Activated T-cell treated with anti-CD3 and anti-CD28 coated beads, Interleukin-2, amount 50 U/mL, for 4 hours (primary cell): Measurements from ENCODE around the gene ATF6B. TPM values are rescaled to one million over a fixed set of nuclear protein-coding genes. Genes with fewer than 3 reads are reported as not detected.
A peak's percentile ranks its signal among the peaks of the same experiment; 100 is the strongest.

ENCODE experiments used
- ATAC-seq, 2 donors: fragments of 200-7000 bp; cut with Tn5 transposase; one replicate each; pipeline ENCODE4 v1.10.0; 2021
- DNase-seq: peaks from one replicate; pipeline ENCODE4 v3.0.0-alpha.2; 2020
- H3K27me3 Mint-ChIP-seq: one replicate; pipeline ENCODE4 v1.8.0; 2021; ENCODE audit warnings: low read depth, mixed read lengths
- H3K36me3 Mint-ChIP-seq: one replicate; pipeline ENCODE4 v1.8.0; 2022; ENCODE audit warnings: mixed read lengths; ENCODE audit not compliant: insufficient read depth
- H3K4me1 Mint-ChIP-seq: one replicate; pipeline ENCODE4 v1.8.0; 2021; ENCODE audit warnings: low read depth, mixed read lengths
- H3K4me3 Mint-ChIP-seq: one replicate; pipeline ENCODE4 v1.8.0; 2021; ENCODE audit warnings: mild to moderate bottlenecking, moderate library complexity, mixed read lengths
- H3K9me3 Mint-ChIP-seq: one replicate; pipeline ENCODE4 v1.8.0; 2021; ENCODE audit warnings: mixed read lengths
- total RNA-seq, 3 donors: library from RNA; stranded (reverse); gene quantifications; one replicate each; pipeline ENCODE4 v1.2.1, GENCODE V29; 2021

The ATF6B gene
- total RNA-seq, 3 donors from 2014 or later, result 65.2 to 75.2 (median 67.2) TPM

DNA sequence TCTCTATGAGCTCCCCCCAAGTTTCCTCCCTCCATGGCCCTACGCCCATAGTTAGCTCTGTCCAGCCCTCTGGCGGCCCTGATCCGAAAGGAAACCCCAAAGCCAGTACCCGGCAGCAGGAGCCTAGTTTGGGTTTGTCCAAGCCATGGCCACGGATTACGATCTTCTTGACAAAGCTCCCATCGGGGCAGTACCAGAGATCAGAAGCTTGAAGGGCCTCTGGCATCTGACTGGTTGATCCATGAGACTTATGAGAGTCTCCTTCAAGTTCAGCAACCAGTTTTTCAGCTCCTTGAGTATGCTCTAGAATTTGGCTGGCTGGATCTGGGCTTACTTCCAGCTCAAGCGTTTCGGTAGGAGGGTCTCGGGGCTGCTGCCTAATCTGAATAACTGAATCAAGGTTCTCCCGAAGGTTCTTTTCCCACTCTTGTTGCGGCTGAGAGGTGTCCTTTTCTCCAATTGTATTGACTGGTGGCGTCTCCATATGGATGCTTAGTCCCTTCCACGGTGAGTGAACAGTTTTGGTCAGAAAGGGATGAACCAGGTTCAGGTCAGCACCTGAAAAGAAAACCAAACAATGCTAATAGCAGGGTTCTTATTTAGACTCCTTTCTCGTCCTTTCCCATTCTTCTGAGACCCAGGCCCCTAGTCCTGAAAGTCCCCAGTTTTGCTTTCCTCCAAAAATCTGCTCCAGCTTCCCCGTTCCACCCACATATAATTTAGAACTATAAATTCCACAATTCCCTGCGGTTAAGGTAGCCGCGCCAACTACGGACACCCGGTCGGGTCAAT is 1.4 kb upstream of the ATF6B start:
- Mint-ChIP-seq H3K36me3 (peaks cover 14% of the 10 kb centered on the region), H3K4me1 (peaks cover 43% of the 10 kb centered on the region), H3K4me3 (peak overlapping the region; percentile 92)

DNA sequence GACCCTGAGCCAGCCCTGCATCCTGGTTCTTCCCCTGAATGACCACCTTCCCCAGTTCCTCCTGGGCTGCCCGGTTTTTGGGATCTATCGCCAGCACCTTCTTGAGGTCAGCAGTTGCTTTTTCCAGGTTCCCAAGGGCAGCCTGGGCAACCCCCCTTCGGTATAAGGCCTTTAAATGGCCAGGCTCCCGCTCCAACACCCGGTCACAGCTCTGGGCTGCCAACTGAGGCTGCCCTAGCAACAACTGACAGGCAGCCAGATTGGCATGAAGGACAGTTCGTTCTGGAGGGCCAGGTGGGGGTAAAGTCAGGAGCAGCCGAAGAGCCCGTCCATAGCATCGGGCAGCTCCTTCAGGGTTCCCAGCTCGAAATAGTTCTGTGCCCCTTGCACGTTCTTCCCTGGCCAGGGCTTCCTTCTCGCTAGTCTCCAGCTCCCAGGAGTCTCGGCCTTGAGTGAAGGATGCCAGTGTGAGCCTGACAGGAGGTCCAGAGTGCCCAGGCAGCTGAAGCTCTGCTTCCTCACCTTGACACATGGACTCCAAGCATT is 778 bp upstream of the ATF6B start:
- H3K4me1 Mint-ChIP-seq, result peaks cover 48% of the 10 kb centered on the region
- no peaks in the 10 kb centered on the region for H3K9me3 Mint-ChIP-seq
- ATAC-seq (no peak), DNase-seq (no peak)
- H3K4me3 Mint-ChIP-seq, result peak overlapping the region; percentile 99
- H3K27me3 Mint-ChIP-seq, result no peaks in the 10 kb centered on the region
- H3K36me3 Mint-ChIP-seq, result peaks cover 20% of the 10 kb centered on the region

More for the DNA sequence above, 1.4 kb upstream of the ATF6B start:
- ATAC-seq (no peak), DNase-seq (no peak)
- no peaks in the 10 kb centered on the region for H3K9me3 Mint-ChIP-seq
- H3K27me3 Mint-ChIP-seq, result no peaks in the 10 kb centered on the region

DNA sequence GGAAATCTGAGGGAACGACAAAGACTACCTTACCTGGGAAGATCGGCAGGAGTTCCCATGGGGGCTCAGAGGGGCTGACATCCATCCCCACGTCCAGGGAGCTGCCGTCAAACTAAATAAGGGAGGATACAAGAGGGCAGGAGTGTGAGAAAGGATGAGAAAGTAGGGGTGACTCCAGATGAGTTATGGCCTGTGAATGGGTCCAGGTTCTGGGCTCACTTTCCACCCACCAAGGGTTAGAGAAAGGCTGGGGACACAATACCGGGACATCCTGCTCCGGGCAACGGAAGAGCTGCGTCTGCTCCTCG is 683 bp downstream of the ATF6B start:
- H3K4me3 Mint-ChIP-seq, result peak overlapping the region; percentile 99
- no peaks in the 10 kb centered on the region for H3K9me3 Mint-ChIP-seq
- DNase-seq, result no peak
- peaks cover 50% of the 10 kb centered on the region for H3K4me1 Mint-ChIP-seq
- no peak for ATAC-seq
- no peaks in the 10 kb centered on the region for H3K27me3 Mint-ChIP-seq
- H3K36me3 Mint-ChIP-seq, result peaks cover 28% of the 10 kb centered on the region

DNA sequence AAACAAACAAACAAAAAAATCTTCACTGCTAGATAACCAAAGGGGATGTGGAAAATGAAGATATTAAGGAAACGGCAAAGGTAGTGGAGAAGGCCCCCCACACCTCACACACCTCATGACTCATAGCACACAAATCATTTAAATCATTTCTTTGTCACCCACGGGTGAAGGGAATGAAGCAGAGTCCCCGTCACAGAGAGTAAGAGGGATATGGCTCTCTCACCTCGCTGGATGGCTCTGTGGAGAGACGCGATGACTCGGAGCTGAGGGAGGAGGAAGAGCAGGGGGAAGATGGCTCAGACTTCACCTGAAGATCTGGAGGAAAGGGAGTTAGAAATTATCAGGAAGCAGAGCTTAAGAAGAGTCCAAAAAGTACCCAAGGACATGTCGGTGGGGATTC is 1.2 kb downstream of the ATF6B start:
- no peaks in the 10 kb centered on the region for H3K9me3 Mint-ChIP-seq
- H3K36me3 Mint-ChIP-seq, result peaks cover 31% of the 10 kb centered on the region
- DNase-seq (no peak), ATAC-seq (no peak)
- no peaks in the 10 kb centered on the region for H3K27me3 Mint-ChIP-seq
- H3K4me3 Mint-ChIP-seq, result peak overlapping the region; percentile 99
- peaks cover 50% of the 10 kb centered on the region for H3K4me1 Mint-ChIP-seq

DNA sequence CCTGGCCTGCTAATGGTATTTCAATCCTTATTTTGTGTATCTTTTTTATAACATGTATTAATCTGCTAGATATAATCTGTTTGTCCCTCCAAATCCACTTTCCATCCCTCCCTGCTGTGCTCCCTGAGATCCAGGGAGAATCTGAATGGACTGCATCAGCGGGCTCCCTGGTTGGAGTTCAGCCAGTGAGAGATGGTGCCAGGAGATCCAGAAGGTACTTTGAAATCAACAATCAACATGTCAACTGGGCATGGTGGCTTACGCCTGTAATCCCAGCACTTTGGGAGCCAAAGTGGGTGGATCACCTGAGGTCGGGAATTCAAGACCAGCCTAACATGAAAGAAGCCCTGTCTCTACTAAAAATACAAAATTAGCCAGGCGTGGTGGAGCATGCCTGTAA is 4.4 kb downstream of the ATF6B start:
- Mint-ChIP-seq H3K4me1 (peaks cover 40% of the 10 kb centered on the region), H3K36me3 (peaks cover 40% of the 10 kb centered on the region)

DNA sequence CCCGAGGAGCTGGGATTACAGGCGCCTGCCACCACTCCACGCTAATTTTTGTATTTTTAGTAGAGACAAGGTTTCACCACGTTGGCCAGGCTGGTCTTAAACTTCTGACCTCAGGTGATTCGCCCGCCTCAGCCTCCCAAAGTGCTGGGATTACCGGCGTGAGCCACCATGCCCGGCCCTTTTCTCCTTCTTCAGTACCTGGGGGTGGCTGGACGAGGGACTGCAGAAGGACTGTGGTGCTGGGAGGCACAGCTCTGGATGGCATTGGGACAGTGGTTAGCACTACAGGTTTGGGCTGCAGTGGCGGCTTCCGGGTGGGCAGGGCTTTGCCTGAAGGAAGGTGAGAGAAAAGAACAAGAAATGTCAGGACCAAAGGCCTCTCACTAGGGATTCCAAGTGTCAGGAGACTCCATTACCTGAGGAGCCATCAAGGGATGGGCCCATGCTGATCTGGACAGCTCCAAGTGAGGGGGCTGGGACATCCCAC is 7.4 kb downstream of the ATF6B start:
- Mint-ChIP-seq H3K27me3 (no peaks in the 10 kb centered on the region), H3K4me3 (no peak overlapping the region), H3K4me1 (peaks cover 13% of the 10 kb centered on the region), H3K36me3 (peaks cover 34% of the 10 kb centered on the region), H3K9me3 (no peaks in the 10 kb centered on the region)
- ATAC-seq (no peak), DNase-seq (no peak)

More for the DNA sequence above, 4.4 kb downstream of the ATF6B start:
- no peaks in the 10 kb centered on the region for H3K9me3 Mint-ChIP-seq
- no peak overlapping the region for H3K4me3 Mint-ChIP-seq
- H3K27me3 Mint-ChIP-seq, result no peaks in the 10 kb centered on the region
- DNase-seq, result no peak
- ATAC-seq, result no peak

DNA sequence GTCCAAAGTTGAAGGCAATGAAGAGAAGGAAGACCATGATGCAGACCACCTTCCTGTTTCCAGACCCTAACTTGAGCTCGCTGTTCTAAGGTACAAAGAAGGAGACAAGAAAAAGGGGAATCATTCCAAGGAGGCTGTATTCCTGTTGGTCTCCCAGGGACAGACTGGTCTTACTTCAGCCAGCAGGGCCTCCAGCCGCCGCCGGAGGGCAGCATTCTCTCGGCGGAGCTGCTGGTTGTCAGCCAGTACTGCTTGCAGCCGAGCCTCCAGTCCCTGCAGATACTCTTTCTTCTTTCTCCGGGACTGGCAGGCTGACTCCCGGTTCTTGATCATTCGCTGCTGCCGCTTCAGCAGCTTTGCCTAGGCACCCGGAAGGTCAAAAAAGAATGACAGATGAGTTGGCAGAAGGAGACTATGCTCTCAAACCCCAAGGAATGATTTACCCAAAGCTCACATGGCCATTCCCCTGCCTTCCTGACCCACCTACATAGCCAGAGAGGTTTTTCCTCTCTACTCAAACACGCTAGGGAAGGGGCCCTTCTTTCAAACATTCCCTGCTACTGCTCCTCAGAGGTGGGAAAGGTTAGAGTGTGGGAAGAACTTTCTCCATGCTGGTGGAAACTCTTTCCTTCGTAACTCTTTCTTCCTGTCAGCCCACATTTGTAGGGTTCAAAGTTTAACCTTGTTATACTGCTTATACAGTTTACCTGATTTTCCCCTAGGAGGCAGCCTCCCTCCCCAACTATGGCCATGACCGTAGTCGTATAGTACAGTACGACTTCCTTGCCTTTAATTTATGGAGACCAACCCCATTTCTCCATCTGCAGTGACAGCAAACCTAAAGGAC is 9.0 kb downstream of the ATF6B start:
- peak; percentile 60 for DNase-seq
- no peaks in the 10 kb centered on the region for H3K27me3 Mint-ChIP-seq

DNA sequence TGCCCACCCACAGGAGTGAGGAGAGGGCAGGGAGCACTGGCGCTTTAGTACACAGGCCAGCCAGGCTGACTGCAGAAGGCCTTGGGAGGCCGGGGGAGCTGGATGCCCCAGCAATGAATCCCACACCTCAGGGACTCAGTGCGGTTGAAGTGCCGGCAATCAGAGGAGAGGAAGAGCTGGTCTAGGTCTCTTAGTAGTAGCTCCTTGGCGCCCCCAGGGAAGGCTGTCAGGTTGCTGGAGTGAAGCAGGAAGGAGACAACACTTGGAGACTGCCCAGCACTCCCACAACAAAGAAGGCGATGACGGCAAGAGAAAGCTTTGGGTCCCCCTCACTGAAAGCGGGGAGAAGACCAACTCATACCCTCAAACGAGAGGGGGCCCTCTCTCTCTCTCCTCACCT is 10.6 kb downstream of the ATF6B start:
- H3K27me3 Mint-ChIP-seq, result no peaks in the 10 kb centered on the region

More for the DNA sequence above, 9.0 kb downstream of the ATF6B start:
- peak; percentile 78 to 83 for ATAC-seq
- H3K36me3 Mint-ChIP-seq, result peaks cover 31% of the 10 kb centered on the region
- no peaks in the 10 kb centered on the region for H3K9me3 Mint-ChIP-seq
- H3K4me3 Mint-ChIP-seq, result no peak overlapping the region
- peaks cover 11% of the 10 kb centered on the region for H3K4me1 Mint-ChIP-seq

DNA sequence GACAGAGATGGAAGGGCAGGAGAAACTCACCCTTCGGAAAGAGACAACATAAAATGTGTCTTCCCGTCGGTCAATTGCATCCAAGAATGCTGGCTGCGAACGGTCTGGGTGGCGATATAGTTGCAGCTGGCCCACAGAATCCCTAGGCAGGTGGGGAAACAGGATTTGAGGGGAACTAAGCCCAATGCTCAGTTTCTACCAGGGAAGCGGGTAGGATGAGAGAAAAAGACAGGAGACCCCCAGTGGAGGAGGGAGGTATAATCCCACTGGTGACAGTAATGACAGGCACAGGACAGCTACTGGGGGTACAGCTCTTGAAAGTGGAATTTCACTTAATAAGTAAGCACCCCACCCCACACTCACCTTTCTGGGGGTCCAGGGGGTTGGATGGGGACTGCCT is 11.4 kb downstream of the ATF6B start:
- peaks cover 8% of the 10 kb centered on the region for H3K4me1 Mint-ChIP-seq
- H3K36me3 Mint-ChIP-seq, result peaks cover 17% of the 10 kb centered on the region
- H3K9me3 Mint-ChIP-seq, result no peaks in the 10 kb centered on the region
- no peak overlapping the region for H3K4me3 Mint-ChIP-seq
- DNase-seq (no peak), ATAC-seq (peak in 1 of 2 donors; percentile 39)
- no peaks in the 10 kb centered on the region for H3K27me3 Mint-ChIP-seq

More for the DNA sequence above, 10.6 kb downstream of the ATF6B start:
- Mint-ChIP-seq H3K36me3 (peaks cover 23% of the 10 kb centered on the region), H3K4me3 (no peak overlapping the region), H3K4me1 (peaks cover 8% of the 10 kb centered on the region), H3K9me3 (no peaks in the 10 kb centered on the region)
- ATAC-seq (no peak), DNase-seq (no peak)

DNA sequence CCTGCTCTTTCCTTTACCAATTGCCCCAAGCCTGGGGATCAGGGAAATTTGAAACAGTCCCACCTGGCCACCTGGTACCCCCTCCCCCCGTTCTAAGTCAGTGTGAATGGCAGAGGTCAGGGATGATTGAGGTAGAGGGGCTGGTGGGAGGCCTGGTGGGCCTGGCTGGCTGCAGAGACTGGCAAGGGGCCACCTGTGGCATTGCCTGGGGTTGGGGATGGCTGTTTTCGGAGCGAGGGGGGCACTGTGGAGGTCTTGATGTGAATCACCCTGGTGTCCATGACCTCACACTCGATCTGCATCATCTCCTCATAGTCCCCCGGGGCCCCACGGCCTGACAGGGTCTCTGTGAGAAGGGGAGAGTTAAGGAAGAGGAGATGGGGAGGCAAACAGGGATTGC is 12.4 kb downstream of the ATF6B start:
- Mint-ChIP-seq H3K4me1 (peaks cover 8% of the 10 kb centered on the region), H3K9me3 (no peaks in the 10 kb centered on the region), H3K36me3 (peaks cover 12% of the 10 kb centered on the region)

DNA sequence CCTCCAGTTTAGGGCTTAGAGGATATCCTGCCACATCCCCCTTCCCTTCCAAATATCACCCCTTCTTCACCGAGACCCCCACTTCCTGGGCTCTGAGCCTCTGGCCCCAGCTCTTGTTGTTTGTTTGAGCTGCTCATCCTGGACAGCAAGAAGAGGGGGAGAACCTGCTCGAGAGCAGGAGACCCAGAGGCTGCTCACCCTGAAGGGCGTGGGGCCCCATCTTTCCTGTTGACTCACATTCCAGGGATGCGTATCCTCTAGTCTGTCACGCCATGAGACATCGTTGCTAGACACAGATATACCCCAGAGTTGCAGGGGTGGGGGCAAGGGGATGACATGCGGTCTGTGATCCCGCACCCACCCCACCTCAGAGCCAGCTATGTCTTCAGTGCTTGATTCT is 13.2 kb downstream of the ATF6B start:
- DNase-seq (no peak), ATAC-seq (no peak)
- H3K27me3 Mint-ChIP-seq, result no peaks in the 10 kb centered on the region
- peaks cover 9% of the 10 kb centered on the region for H3K4me1 Mint-ChIP-seq
- H3K4me3 Mint-ChIP-seq, result no peak overlapping the region
- H3K36me3 Mint-ChIP-seq, result peaks cover 11% of the 10 kb centered on the region
- H3K9me3 Mint-ChIP-seq, result no peaks in the 10 kb centered on the region

More for the DNA sequence above, 12.4 kb downstream of the ATF6B start:
- ATAC-seq (no peak), DNase-seq (no peak)
- Mint-ChIP-seq H3K4me3 (no peak overlapping the region), H3K27me3 (no peaks in the 10 kb centered on the region)

DNA sequence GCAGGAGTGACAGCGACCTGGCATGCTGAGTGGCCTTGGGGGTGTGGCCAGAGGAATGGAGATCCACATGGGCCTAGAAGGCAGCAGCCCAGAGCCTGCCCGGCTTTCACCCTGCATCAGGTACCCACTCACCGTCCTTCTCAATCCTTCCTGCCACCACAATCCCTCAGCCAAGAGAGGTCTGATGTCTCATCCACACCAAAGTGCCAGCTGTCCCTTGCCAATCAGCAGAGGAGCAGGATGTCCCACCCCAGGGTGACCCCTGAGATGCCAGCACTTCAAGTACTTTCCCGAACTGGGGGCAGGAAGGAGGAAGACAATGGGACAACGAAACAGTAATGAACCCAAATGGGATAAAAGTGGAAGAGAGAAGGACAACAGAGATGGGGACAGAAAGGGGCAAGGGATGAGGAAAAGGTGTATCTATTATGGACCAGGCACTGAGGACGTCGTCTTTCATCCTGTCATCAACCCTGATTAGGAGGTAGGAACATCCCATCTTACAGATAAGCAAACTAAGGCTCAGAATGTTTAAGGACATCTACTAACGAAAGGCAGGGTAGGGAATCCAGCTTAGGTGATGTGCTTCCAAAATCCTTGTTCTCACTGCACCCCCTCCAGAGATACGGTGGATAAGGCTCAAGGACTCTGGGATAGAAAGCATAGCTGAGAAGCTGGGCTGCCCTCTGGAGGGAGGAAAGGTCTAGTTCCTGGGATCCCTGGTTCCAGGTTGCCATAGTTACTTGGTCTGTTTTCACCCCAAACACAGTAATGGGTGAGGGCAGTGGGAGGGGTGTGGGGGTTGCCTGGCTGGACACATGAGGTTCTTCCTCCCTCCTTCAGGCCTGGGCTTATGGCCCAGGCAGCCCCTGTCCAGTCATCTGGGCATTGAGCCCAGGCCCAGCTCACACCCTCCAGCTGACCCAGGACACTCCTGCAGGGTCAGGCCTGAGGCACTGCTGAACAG is 14.4 kb downstream of the ATF6B start:
- no peak overlapping the region for H3K4me3 Mint-ChIP-seq
- peaks cover 13% of the 10 kb centered on the region for H3K4me1 Mint-ChIP-seq
- no peak for DNase-seq
- peaks cover 11% of the 10 kb centered on the region for H3K36me3 Mint-ChIP-seq
- H3K27me3 Mint-ChIP-seq, result peaks cover 2% of the 10 kb centered on the region
- H3K9me3 Mint-ChIP-seq, result no peaks in the 10 kb centered on the region
- ATAC-seq, result no peak

DNA sequence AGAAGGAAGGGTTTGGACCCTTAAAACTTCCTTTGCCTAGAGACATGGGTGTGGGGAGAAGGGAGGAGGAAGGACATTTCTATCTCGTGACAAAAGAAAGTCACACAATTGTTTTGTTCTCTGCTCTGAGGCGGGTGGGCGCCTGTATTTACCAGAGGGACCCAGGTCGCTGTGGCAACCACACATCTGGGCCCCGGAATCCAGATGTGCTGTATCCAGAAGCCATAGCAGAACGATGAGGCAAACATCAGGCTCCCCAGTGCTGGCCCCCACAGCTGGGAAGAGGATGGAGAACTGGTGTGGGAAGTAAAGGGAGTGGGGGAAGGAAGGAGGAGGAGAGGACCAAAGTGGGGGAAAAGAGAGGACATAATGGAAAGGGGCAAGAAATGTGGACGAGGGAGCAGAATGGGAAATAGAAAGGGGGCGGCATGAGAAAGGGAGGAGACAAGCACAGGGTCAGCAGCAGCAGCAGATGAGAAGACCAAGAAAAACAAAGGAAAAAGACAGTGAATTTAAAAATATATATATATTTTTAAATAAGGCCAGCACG is 15.5 kb downstream of the ATF6B start:
- H3K27me3 Mint-ChIP-seq, result peaks cover 11% of the 10 kb centered on the region
- H3K36me3 Mint-ChIP-seq, result peaks cover 9% of the 10 kb centered on the region
- no peak for ATAC-seq
- no peaks in the 10 kb centered on the region for H3K9me3 Mint-ChIP-seq
- H3K4me3 Mint-ChIP-seq, result no peak overlapping the region
- no peak for DNase-seq
- H3K4me1 Mint-ChIP-seq, result peaks cover 25% of the 10 kb centered on the region
